HK-2 (cell line): ENCODE data around the gene EIF3J.
A peak's percentile ranks its signal among the peaks of the same experiment; 100 is the strongest.
"Not testable (repeated sequence)": the region's sequence is repeated elsewhere in the genome, so short reads cannot be mapped to it uniquely, and the experiment has no call there.

Experiments
- DNase-seq: peaks from one replicate; pipeline ENCODE4 v3.0.0-alpha.2; 2018; ENCODE audit not compliant: unreplicated experiment

Gene EIF3J, protein sequence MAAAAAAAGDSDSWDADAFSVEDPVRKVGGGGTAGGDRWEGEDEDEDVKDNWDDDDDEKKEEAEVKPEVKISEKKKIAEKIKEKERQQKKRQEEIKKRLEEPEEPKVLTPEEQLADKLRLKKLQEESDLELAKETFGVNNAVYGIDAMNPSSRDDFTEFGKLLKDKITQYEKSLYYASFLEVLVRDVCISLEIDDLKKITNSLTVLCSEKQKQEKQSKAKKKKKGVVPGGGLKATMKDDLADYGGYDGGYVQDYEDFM

GRCh38 chr15:44536962-44537734 is at the start of gene EIF3J:
EIF3J (plus strand) TSS chr15:44537147; CDS start chr15:44537195, 48 bp downstream.
- DNase-seq: peak; percentile 91

GRCh38 chr15:44489464-44489863 is 47.5 kb upstream of the EIF3J start:
- DNase-seq: no peak

GRCh38 chr15:44490622-44491021 is 46.3 kb upstream of the EIF3J start:
- DNase-seq: no peak

- no peak for DNase-seq
These were observed 44.9 kb upstream of the EIF3J start for GRCh38 chr15:44492040-44492439.

DNA sequence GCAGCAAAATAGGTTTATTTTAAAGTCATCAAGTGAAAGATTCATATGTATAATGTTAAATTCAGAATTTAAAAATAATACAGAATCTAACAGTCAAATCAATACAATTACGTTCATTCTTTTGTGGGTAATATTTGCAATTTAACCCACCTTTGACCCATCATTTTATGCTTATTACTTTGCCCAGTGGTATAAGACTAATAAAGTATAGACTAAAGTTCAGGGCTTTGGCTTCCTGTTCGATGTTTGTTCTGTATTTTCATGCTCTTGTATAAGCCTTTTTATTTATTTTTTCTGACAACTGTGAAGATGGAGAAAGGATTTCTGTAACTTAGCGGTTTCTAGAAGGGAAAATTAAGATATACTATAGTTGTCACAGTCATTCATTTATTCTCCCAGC is 44.3 kb upstream of the EIF3J start:
- no peak for DNase-seq

- no peak for DNase-seq
These were observed 41.4 kb upstream of the EIF3J start for GRCh38 chr15:44495562-44495961.

- no peak for DNase-seq
These were observed 36.4 kb upstream of the EIF3J start for GRCh38 chr15:44500555-44500954.

DNA sequence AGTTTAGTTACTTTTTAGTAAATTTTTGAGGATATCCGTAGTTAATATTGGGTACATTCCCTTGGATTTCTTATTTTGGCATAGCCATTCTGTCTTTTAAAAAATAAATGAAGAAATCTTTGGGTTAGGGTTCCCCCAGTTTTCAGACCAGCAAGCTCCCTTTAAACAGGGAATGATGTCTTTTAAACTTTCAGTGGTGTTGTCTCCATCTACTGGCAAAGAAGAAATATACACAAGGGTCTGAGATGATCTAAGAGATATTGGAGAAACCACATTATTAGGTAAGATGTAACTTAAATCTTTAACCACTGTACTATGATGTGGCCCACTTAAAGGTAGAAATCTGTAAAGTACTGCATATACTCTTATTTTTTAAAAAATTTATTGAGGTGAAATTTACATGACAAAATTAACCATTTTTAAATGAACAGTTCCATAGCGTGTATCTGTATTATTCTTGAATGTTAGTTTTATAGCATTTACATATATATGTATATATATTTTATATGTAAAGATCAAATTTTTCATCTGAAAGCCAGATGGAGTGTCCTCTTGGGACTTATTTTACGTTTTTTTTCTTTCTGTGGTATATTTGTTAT is 35.1 kb upstream of the EIF3J start:
- DNase-seq: no peak

DNA sequence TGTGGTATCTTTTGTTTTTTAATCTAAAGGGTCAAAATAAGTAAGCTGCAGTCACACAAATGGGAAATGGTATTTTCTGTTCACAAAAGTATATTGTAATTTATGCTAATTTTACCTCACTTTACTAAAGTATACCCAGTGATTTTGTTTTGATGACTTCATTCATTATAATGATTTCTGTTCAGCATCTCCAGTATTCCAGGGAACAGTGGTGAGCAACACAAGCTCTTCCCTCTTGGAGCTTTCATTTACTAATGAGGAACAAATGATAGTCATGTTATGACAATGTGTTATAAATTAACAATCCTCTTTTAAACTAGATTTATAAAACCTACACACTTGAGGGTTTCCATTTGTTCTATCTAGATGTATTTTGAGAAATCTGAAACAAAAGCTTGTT is 20.5 kb upstream of the EIF3J start:
- no peak for DNase-seq

DNA sequence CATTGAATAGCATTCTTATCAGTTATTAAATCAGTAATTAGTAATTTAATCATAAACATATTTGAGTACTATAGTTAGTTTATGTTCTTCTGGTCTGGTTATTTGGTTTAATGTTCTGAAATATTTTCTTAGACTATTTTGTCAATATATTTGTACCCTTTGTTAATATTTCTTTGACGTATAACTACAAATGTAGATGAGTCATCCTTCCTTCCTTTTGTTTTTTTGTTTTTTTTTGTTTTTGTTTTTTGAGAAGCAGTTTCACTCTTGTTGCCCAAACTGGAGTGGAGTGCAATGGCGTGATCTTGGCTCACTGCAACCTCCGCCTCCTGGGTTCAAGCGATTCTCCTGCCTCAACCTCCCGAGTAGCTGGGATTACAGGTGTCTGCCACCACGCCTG is 17.4 kb upstream of the EIF3J start:
- DNase-seq: no peak

DNA sequence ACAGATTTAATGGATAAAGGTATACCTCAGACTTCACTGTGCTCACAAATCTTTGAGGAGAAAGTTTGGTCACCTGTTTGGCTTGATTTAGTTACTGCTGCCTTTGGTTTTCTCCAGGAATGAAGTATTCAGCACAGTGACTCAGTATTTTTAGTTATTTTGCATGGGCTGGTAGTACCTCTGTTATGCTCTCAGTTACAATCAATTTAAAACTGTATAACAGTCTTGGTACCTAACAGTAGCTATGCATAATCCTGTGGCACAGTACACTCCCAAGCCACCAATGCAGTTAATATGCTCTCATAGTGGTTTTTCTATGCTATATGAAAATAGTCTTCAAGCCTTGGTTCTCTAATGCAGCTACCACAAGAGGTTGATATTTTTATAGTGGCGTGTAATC is 11.9 kb upstream of the EIF3J start:
- no peak for DNase-seq

GRCh38 chr15:44527241-44527640 is 9.7 kb upstream of the EIF3J start:
- no peak for DNase-seq

DNA sequence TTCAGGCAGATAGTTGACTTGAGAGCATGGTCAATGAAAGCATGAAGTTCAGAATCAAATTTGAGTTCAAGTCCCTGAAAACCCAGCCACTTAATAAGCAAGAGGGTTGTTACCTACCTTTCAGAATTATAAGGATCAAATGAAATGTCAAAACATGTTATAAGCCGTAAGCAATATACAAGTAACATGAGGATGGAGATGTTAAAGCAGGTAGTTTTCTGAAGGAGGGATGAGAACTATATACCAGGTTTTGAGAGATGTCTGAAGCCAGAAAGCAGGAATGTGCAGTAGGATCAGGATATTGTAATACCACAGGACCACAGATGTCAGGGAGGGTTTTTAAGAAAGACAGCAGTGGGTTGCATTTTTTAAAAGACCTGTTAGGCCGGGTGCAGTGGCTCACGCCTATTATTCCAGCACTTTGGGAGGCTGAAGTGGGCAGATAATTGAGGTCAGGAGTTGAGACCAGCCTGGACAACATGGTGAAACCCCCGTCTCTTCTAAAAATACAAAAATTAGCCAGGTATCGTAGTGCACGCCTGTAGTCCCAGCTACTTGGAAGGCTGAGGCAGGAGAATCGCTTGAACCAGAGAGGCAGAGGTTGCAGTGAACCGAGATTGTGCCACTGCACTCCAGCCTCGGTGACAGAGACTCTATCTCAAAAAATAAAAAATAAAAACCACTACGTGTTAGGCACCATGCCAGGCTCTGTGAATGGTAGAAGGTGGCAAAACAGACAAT is 6.9 kb upstream of the EIF3J start:
- DNase-seq: no peak

GRCh38 chr15:44530653-44531052 is 6.3 kb upstream of the EIF3J start:
- DNase-seq: no peak

DNA sequence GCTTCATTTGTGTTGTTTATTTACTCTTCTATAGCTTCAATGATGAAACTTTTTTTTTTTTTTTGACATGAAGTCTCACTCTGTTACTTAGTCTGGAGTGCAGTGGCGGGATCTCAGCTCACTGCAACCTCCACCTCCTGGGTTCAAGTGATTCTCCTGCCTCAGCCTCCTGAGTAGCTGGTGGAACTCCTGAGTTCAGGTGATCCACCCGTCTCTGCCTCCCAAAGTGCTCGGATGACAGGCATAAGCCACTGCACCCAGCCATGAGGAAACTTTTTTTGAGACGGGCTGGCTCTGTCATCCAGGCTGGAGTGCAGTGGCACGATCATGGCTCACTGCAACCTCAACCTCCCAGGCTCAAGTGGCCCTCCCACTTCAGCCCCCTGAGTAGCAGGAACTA is 4.7 kb upstream of the EIF3J start:
- DNase-seq: not testable (repeated sequence)

- DNase-seq: no peak
These were observed 4.3 kb upstream of the EIF3J start for GRCh38 chr15:44532689-44533088.

GRCh38 chr15:44535092-44535491 is 1.9 kb upstream of the EIF3J start:
- no peak for DNase-seq

- peak; percentile 44 for DNase-seq
These were observed 1.2 kb upstream of the EIF3J start for GRCh38 chr15:44535523-44536301.

GRCh38 chr15:44536302-44536961 is 515 bp upstream of the EIF3J start:
- peak; percentile 80 for DNase-seq

DNA sequence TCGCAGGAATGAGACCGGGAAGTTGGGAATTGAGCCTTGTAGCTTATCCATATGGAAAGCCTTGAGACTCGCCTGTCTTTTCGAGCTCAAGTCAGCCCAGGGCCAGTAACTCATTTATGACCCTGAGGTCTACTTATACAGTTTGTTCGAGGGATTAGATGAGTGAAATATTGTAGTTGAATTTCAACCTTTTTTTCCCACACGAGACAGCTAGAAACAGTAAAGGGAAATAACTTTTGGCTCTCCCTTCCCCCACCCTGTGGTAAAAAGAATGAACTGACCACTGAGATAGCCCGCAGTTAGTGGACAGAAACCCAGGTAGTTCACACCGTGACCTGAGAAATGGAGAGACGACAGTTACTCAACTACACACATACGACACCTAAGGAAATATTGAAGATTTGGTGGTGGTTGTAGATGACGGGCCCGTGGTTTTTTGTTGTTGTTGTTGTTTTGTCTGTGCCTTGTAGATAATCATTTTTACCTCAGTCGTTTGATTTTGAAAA is 841 bp downstream of the EIF3J start:
- peak; percentile 16 for DNase-seq
